Esophagus squamous epithelium (tissue), 5 donors: Measurements from ENCODE around the gene NRP2. TPM values are rescaled to one million over a fixed set of nuclear protein-coding genes. Genes with fewer than 3 reads are reported as not detected.
A peak's percentile ranks its signal among the peaks of the same experiment; 100 is the strongest.

Source experiments
- DNase-seq: peaks from one replicate; lab custom pipeline; 2025; lab: John Stamatoyannopoulos, UW
- H3K27ac ChIP-seq, 4 donors: fragments of 200-600 bp; sonication (generic); one replicate each; pipeline ENCODE4 v1.5.1; 2016 to 2019; ENCODE audit warnings: mild to moderate bottlenecking in 1 of 4
- H3K27me3 ChIP-seq, 4 donors: fragments of 200-600 bp; sonication (generic); 1 replicate in 3 of 4; 2 replicates in 1 of 4; pipeline versions ENCODE4 v1.5.1 to v1.6.0; 2017 to 2021; ENCODE audit warnings: antibody characterized with exemption in 1 of 4
- H3K36me3 ChIP-seq, 3 donors: fragments of 200-600 bp; sonication (generic); one replicate each; pipeline ENCODE4 v1.5.1; 2016 to 2019
- H3K4me1 ChIP-seq, 3 donors: fragments of 200-600 bp; sonication (generic); one replicate each; pipeline ENCODE4 v1.5.1; 2017 to 2019
- H3K4me3 ChIP-seq, 4 donors: fragments of 200-600 bp; sonication (generic); 1 replicate in 3 of 4; 2 replicates in 1 of 4; pipeline ENCODE4 v1.5.1; 2016 to 2019; ENCODE audit warnings: mild to moderate bottlenecking in 2 of 4, moderate library complexity in 1 of 4
- H3K9me3 ChIP-seq, 3 donors: fragments of 200-600 bp; sonication (generic); one replicate each; pipeline ENCODE4 v1.5.1; 2016 to 2019
- POLR2A ChIP-seq, 4 donors: fragments of 450-650 bp; IDR thresholded peaks; one replicate each; pipeline ENCODE4 v1.6.1; 2017; ENCODE audit warnings: antibody characterized with exemption in 4 of 4, mild to moderate bottlenecking in 4 of 4, moderate library complexity in 3 of 4
- WGBS, 2 donors: methylation state at CpG; one replicate each; pipeline ENCODE4 v1.1.5; 2018; 5-methylcytosine and 5-hydroxymethylcytosine counted together
- intact Hi-C: fragments of 100-400 bp; cut with DNase I; formaldehyde crosslinking; loops from one replicate; pipeline ENCODE4 v1.15.0; 2022
- total RNA-seq, 4 donors: library from RNA; depleted of rRNA; stranded (reverse); fragments of >200 nt; gene quantifications; one replicate each; pipeline ENCODE4 v1.1.0, GENCODE V29; 2016
- TF ChIP-seq, protein P1 (sequence below), 6 experiments: fragments of 450-650 bp in 4 of 6; fragments of 200-600 bp in 2 of 6; sonication (generic) in 2 of 6; IDR thresholded peaks; one replicate each; pipeline ENCODE4 v1.5.1; 2016 to 2019; ENCODE audit warnings: antibody characterized with exemption in 6 of 6, mild to moderate bottlenecking in 4 of 6, moderate library complexity in 4 of 6
- donor health status: DM: yes; HTN: yes; CAD: no.

NRP2 gene
- total RNA-seq, 4 donors from 2014 or later, result 7.1 to 58.6 (median 21.4) TPM

GRCh38 chr2:205770577-205770976, 88.3 kb downstream of the NRP2 start:
- Histone ChIP-seq H3K36me3 (peaks cover 0 to 19% (median 0%) of the 10 kb centered on the region in 3 donors), H3K4me3 (no peak overlapping the region), H3K27ac (peak overlapping the region in 3 of 4 donors; percentile 43 to 72 (median 71)), H3K4me1 (peaks cover 5 to 73% (median 29%) of the 10 kb centered on the region in 3 donors), H3K9me3 (no peaks in the 10 kb centered on the region), H3K27me3 (no peaks in the 10 kb centered on the region)
- WGBS, 2 donors, result 60 to 91% methylated on average over 6 of the region's 7 CpGs
- DNase-seq, result no peak
- intact Hi-C loops, result no loop called here
- TF ChIP-seq, protein P1, sequence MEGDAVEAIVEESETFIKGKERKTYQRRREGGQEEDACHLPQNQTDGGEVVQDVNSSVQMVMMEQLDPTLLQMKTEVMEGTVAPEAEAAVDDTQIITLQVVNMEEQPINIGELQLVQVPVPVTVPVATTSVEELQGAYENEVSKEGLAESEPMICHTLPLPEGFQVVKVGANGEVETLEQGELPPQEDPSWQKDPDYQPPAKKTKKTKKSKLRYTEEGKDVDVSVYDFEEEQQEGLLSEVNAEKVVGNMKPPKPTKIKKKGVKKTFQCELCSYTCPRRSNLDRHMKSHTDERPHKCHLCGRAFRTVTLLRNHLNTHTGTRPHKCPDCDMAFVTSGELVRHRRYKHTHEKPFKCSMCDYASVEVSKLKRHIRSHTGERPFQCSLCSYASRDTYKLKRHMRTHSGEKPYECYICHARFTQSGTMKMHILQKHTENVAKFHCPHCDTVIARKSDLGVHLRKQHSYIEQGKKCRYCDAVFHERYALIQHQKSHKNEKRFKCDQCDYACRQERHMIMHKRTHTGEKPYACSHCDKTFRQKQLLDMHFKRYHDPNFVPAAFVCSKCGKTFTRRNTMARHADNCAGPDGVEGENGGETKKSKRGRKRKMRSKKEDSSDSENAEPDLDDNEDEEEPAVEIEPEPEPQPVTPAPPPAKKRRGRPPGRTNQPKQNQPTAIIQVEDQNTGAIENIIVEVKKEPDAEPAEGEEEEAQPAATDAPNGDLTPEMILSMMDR (IDR thresholded peaks at IDR 0.05), result no peak

DNA sequence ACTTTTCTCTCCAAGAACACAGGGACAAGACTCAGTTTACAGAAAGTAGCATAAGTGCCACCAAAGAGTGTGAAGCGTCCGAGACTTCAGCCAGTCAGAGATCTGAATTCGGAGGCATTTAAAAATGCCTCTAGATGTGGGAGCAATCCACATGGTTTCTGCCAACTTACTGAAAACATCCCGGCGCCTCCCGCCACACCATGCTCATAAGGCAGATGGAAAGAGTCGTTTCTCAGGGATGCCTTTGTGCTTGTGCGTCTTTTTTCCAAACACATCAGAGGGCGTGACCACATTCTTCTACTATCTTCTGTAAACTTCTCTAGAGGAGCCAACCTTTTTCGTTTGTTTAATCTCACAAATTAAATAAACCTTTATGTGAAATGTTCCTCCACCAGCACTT, 88.7 kb downstream of the NRP2 start:
- no peak for TF ChIP-seq POLR2A (IDR thresholded peaks at IDR 0.05)
- TF ChIP-seq, protein P1 (IDR thresholded peaks at IDR 0.05), result no peak
- intact Hi-C loops, result no loop called here
- H3K27me3 ChIP-seq, result no peaks in the 10 kb centered on the region
- peaks cover 5 to 78% (median 33%) of the 10 kb centered on the region in 3 donors for H3K4me1 ChIP-seq
- H3K27ac ChIP-seq, result peak overlapping the region in 3 of 4 donors; percentile 43 to 72 (median 71)
- no peaks in the 10 kb centered on the region for H3K9me3 ChIP-seq
- DNase-seq, result no peak
- 58 to 74% methylated on average over 10 of the region's 10 CpGs for WGBS, 2 donors
- peaks cover 0 to 14% (median 0%) of the 10 kb centered on the region in 3 donors for H3K36me3 ChIP-seq
- no peak overlapping the region for H3K4me3 ChIP-seq

- peaks cover 0 to 11% (median 0%) of the 10 kb centered on the region in 3 donors for H3K36me3 ChIP-seq
- no peaks in the 10 kb centered on the region for H3K27me3 ChIP-seq
- WGBS, 2 donors, result 79 to 90% methylated on average over 2 of the region's 2 CpGs
- H3K27ac ChIP-seq, result peak overlapping the region in 3 of 4 donors; percentile 43 to 72 (median 65)
- H3K9me3 ChIP-seq, result no peaks in the 10 kb centered on the region
- TF ChIP-seq POLR2A (IDR thresholded peaks at IDR 0.05), result no peak
- TF ChIP-seq, protein P1 (IDR thresholded peaks at IDR 0.05), result no peak
- intact Hi-C loops, result no loop called here
- peaks cover 5 to 83% (median 33%) of the 10 kb centered on the region in 3 donors for H3K4me1 ChIP-seq
- no peak overlapping the region for H3K4me3 ChIP-seq
- no peak for DNase-seq
Measured at GRCh38 chr2:205771666-205772065, 89.4 kb downstream of the NRP2 start.

DNA sequence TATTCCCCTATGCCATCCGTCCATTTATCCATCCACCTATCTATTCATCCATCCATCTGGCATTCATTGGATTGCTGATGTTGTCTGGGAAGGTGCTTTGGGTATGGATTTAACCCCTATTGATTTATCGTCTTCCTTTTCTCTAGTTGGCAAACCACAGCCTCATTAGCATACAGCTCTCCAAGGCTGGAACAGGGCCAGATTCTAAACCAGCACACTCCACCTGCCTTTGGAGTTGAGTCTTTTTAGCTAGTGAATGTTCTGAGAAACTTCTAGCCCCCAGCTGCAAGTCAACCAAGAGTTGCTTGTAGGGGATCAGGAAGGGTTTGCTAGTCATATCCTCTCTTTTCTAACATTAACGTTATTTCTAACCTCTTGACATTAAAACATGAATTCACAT, 90.7 kb downstream of the NRP2 start:
- Histone ChIP-seq H3K4me1 (peaks cover 5 to 77% (median 29%) of the 10 kb centered on the region in 3 donors), H3K4me3 (no peak overlapping the region), H3K9me3 (no peaks in the 10 kb centered on the region), H3K36me3 (peaks cover 0 to 8% (median 0%) of the 10 kb centered on the region in 3 donors), H3K27ac (no peak overlapping the region), H3K27me3 (no peaks in the 10 kb centered on the region)
- TF ChIP-seq, protein P1 (IDR thresholded peaks at IDR 0.05), result no peak
- intact Hi-C loops, result no loop called here
- no peak for DNase-seq
- WGBS, 2 donors, result 36 to 60% methylated on average over 3 of the region's 3 CpGs

- H3K27me3 ChIP-seq, result no peaks in the 10 kb centered on the region
- H3K4me3 ChIP-seq, result no peak overlapping the region
- no peaks in the 10 kb centered on the region for H3K36me3 ChIP-seq
- intact Hi-C loops, result no loop called here
- no peaks in the 10 kb centered on the region for H3K9me3 ChIP-seq
- WGBS, 2 donors, result 67 to 80% methylated on average over 1 of the region's 1 CpG
- H3K27ac ChIP-seq, result peak overlapping the region in 2 of 4 donors; percentile 47 to 51
- DNase-seq, result no peak
- TF ChIP-seq POLR2A (IDR thresholded peaks at IDR 0.05), result no peak
- TF ChIP-seq, protein P1 (IDR thresholded peaks at IDR 0.05), result no peak
- H3K4me1 ChIP-seq, result peaks cover 5 to 69% (median 29%) of the 10 kb centered on the region in 3 donors
Measured at GRCh38 chr2:205773989-205774388, 91.7 kb downstream of the NRP2 start.
